Measurements from ENCODE around the gene PTH2R.

The PTH2R gene

DNA sequence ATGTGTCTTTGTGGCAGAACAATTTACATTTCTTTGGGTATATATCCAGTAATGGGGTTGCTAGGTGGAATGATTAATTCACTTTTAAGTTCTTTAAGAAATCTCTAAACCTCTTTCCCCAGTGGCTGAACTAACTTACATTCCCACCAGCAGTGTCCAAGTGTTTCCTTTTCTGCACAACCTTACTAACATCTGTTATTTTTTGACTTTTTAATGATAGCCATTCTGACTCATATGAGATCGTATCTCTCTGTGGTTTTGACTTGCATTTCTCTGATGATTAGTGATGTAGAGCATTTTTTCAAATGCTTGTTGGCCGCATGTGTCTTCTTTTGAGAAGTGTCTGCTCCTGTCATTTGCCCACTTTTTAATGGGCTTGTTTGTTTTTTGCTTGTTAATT is 43.1 kb upstream of the PTH2R start:
- TF ChIP-seq, protein P1, sequence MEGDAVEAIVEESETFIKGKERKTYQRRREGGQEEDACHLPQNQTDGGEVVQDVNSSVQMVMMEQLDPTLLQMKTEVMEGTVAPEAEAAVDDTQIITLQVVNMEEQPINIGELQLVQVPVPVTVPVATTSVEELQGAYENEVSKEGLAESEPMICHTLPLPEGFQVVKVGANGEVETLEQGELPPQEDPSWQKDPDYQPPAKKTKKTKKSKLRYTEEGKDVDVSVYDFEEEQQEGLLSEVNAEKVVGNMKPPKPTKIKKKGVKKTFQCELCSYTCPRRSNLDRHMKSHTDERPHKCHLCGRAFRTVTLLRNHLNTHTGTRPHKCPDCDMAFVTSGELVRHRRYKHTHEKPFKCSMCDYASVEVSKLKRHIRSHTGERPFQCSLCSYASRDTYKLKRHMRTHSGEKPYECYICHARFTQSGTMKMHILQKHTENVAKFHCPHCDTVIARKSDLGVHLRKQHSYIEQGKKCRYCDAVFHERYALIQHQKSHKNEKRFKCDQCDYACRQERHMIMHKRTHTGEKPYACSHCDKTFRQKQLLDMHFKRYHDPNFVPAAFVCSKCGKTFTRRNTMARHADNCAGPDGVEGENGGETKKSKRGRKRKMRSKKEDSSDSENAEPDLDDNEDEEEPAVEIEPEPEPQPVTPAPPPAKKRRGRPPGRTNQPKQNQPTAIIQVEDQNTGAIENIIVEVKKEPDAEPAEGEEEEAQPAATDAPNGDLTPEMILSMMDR (conservative IDR thresholded peaks at IDR 0.05): no peak
- no peak for TF ChIP-seq ZFX (IDR thresholded peaks at IDR 0.05)
- no peak overlapping the region for H3K27ac ChIP-seq

DNA sequence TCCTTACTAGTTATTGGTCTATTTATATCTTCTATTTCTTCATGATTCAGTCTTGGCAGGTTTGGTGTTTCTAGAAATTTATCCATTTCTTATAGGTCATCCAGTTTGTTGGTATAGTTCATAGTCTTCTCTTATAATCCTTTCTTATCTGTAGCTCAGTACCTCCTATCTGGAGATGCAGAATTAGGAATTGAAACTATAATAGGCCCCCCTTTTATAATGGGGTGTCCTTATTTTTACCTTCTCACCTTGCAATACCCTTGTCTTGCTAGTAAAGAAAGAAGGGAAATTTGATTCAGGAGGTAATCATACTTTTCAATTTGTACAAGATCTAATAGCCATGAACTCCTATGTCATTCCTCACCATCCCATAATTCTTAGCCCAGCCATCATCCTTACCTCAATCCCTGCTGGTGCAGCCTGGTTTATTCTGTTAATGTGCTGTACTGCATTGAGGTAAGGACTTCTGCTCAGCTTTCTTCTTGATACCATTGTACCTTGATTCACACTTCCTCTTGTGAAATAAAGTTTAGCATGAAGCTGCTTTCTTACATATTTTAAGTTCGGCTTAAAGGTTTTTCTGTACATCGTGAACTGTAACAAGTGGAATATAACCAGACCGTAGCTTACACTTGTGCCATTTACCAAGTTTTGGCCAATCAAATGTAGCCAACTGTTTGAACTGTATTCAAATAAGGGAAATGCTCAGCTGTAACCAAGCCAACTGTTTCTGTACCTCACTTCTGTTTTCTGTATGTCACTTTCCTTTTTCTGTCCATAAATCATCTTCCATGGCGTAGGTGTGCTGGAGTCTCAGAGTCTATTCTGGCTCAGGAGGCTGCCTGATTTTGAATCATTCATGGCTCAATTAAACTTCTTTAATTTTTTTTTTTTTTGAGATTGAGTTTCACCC is 40.1 kb upstream of the PTH2R start:
- H3K27ac ChIP-seq: no peak overlapping the region
- TF ChIP-seq ZFX (IDR thresholded peaks at IDR 0.05): no peak
- TF ChIP-seq, protein P1 (conservative IDR thresholded peaks at IDR 0.05): no peak

DNA sequence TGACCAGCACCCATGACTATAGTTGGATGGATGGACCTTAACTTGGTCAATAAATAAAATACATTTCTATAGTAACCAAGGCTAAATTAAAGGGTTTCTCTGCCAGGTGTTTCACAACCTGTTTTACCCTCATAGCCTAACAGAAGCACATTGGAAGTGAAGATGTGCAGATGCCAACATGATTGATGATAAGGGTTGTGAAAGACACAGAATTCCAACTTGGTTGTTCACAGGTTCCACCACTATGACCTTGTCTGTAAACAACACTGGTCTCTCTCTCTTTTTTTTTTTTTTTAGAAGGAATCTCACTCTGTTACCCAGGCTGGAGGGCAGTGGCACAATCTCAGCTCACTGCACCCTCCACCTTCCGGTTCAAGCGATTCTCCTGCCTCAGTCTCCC is 37.5 kb upstream of the PTH2R start:
- H3K27ac ChIP-seq: no peak overlapping the region
- no peak for TF ChIP-seq ZFX (IDR thresholded peaks at IDR 0.05)
- TF ChIP-seq, protein P1 (conservative IDR thresholded peaks at IDR 0.05): no peak

DNA sequence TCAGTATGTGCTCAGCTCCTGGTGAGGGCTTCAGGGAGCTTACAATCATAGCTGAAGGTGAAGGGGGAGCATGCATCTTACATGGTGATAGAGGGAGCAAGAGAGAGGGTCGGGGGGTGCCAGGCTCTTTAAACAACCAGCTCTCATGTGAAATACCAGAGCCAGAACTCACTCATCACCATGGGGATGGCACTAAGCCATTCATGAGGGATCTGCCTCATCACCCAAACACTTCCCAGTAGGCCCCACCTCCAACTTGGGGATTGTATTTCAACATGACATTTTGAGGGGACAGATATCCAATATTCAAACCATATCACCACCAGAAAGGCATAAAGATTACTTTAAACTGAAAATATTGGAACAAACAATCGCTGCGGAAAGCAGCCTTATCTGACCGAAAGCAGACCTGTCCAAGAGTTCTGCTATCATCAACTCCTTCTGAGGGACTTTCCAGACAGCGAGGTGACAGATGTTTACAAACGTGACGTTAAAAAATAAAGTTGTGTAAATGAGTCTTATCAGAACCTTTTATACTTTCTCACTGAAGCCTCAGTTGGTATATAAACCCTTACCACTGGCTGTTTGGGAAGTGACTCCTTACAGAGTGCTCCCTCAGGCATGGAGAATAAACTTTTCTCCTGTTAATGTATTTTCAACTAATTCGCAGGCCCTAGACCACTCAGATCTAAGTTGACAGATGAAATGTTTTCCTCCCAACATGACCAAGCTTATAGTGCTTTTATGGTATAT is 35.5 kb upstream of the PTH2R start:
- TF ChIP-seq, protein P1 (conservative IDR thresholded peaks at IDR 0.05): no peak
- no peak for TF ChIP-seq ZFX (IDR thresholded peaks at IDR 0.05)
- no peak overlapping the region for H3K27ac ChIP-seq

DNA sequence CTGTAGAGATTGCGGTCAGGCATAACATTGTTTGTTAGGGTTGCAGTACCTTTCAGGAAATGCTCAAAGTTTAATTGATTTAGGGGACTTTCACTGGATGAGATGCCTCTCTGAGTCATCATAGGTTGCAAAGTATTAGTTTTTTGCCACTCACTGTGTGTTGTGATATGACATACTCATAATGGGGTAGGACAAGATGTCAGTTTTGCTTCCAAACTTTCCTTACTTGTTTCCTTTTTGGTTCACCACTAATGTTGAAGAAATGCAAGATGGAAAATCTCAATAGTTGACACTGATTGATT is 35.0 kb upstream of the PTH2R start:
- H3K27ac ChIP-seq: no peak overlapping the region
- TF ChIP-seq, protein P1 (conservative IDR thresholded peaks at IDR 0.05): no peak
- no peak for TF ChIP-seq ZFX (IDR thresholded peaks at IDR 0.05)

DNA sequence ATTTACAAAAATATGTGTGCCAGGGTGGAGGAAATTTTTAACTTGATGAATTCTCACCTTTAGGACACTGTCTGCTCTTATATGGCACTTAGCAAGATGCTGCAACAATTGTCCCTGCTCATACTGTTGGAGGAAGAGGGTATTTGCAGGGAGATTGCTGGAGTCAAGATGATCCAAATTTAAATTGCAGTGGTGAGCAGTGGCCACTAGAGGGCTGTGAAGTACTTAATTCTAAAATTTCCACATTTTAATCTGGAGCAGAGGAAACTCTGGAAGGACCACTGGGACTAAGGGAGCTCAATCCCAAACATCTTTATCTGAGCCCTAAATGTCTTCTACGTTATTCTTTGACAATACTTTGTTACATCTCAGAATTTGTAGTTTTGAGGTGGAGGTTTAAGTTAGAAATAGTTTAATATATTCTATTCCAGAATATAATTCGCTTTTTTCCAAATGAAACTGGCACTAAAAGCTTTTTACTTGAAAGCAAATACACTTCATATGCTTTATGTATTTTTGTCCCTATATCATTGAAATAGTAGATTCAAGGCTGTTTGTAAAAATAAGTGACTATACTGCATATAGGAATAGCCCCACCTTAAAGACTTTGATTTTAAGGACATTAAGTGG is 33.0 kb upstream of the PTH2R start:
- no peak for TF ChIP-seq ZFX (IDR thresholded peaks at IDR 0.05)
- TF ChIP-seq, protein P1 (conservative IDR thresholded peaks at IDR 0.05): peak; percentile 88
- no peak overlapping the region for H3K27ac ChIP-seq

Measured in C4-2B (cell line).